GM20000 (cell line): ENCODE data around the gene ADCY3.

Source experiments
- DNase-seq: peaks from one replicate; pipeline ENCODE4 v3.0.0; 2012; ENCODE audit warnings: low spot score
- TF ChIP-seq, protein P1 (sequence below): IDR thresholded peaks from 2 replicates; pipeline ENCODE4 v1.5.1; 2012; ENCODE audit warnings: mild to moderate bottlenecking, control low read depth; ENCODE audit errors: extremely low read depth, missing control alignments

Gene ADCY3

GRCh38 chr2:24908461-24908901 lies 11.6 kb downstream of the ADCY3 start:
- TF ChIP-seq, protein P1, sequence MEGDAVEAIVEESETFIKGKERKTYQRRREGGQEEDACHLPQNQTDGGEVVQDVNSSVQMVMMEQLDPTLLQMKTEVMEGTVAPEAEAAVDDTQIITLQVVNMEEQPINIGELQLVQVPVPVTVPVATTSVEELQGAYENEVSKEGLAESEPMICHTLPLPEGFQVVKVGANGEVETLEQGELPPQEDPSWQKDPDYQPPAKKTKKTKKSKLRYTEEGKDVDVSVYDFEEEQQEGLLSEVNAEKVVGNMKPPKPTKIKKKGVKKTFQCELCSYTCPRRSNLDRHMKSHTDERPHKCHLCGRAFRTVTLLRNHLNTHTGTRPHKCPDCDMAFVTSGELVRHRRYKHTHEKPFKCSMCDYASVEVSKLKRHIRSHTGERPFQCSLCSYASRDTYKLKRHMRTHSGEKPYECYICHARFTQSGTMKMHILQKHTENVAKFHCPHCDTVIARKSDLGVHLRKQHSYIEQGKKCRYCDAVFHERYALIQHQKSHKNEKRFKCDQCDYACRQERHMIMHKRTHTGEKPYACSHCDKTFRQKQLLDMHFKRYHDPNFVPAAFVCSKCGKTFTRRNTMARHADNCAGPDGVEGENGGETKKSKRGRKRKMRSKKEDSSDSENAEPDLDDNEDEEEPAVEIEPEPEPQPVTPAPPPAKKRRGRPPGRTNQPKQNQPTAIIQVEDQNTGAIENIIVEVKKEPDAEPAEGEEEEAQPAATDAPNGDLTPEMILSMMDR, result no peak
- DNase-seq, result no peak

GRCh38 chr2:24907116-24907515 lies 12.9 kb downstream of the ADCY3 start:
- TF ChIP-seq, protein P1, result no peak
- no peak for DNase-seq

- DNase-seq, result no peak
- TF ChIP-seq, protein P1, result no peak
These were observed 13.6 kb downstream of the ADCY3 start for GRCh38 chr2:24906466-24906865.

DNA sequence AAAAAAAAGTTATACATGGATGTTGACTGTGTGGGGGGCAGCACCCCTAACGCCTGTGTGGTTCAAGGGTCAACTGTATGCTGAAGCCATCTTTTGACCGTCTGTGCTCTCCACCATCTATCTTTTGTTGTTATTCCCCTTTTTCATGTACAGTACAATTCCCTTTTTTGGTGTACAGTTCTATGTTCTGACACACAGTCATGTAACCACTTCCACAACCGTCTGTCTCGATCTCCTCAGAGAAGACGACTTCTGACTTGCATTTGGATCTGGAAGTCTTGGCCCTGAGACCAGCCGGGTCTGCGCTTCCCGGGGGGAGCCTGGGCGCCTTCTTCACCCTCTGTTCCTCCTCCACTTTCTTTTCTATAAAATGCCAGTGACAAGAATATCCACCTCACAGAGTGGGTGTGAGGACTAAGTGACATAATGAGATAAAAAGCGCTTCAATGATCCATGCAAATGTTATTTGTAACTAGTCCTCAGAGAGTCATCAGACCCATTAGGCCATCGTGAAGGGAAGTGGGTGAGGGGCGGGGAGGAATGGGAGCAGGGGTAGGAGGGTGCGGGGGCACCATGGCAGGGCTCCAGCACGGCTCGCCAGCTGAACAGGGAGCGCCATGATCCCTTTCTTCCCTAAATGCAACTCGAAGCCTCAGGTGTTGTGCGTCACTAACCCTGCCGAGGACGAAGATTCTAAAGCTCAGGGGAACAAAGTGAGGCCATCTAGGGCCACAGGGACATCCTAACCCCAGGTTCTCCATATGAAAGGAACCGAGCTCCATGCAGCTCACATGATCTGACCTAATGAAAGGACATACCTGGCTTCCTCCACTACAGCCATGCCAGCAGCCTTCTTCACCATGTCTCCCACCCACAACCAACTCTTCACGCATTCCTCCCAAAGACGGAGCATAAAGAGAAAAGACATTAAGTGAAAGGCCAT lies 16.6 kb downstream of the ADCY3 start:
- TF ChIP-seq, protein P1, result no peak
- no peak for DNase-seq

DNA sequence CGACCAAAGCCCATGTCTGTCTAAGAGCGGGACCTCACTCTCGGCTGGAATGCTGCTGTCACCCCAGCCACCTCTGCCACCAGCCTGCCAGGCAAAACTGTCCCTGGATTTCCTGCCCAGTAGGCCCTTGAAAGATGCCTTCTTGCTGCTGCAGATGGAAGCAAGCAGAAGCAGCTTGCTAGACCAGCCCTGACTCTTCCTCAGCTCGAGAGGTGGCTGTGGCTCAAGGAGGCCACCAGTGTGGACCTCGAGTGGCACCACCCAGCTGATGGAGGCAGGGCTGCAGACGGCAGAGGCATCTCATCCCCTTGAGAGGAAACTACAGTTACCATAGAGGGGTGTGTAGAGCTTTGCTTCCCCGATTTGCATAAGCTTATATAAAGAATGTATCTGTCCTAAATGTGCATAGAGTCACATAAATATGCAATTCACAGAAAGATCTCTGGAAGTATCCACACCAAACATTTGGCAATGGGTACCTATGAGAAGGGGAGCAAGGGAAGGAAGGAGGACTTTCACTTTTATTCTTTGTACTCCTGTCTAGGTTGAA lies 20.6 kb downstream of the ADCY3 start:
- TF ChIP-seq, protein P1, result no peak
- no peak for DNase-seq

DNA sequence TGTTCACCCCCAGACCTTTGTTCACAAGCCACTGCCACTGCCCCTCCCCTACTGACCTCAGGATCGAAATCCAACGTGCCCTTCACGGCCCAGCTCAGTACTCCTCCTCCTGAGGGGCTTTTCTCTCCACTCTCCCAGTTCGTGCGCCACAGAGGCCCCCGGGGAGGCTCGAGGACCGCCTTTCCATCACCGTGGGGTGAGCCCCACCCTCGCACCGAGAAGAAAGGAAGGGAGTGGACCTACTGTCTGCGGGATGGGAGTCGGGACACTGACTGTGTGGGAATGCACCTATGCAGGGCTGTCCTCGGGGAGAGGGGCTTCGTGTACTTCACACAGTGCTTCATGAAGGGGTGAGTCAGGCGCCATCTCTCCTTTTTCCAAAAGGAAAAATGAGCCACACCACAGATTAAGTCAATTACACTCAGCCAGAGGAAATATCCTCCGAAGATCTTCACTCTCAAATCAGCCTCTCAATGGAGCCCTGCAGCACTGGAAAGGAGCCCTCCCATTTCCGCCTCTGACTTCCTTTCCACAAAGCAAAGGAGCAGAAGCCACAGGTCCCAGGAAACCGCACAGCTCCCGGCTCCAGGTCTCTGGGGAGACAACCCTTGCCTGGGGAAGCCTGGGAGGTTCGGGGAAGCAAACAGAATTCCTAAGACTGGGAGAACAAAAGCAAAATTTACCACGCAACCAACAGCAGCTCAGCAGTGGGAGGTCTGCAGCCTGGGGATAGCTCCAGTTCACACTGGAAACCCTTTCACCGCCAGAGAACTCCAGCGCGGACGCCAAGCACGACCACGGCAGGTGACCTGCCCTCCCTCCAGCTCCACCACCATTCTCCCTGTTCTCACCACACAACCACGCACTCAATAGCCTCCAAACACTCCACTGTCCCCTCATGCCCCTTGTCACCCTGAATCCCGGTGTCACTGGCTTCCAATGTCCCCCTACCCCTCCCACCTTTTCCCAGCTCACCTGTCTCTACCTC lies 21.6 kb downstream of the ADCY3 start:
- no peak for DNase-seq

More for the DNA sequence above, 21.6 kb downstream of the ADCY3 start:
- TF ChIP-seq, protein P1, result no peak
